Limb (tissue), 2 donors: Measurements from ENCODE around the gene KMT5B.

Source experiments
- DNase-seq, 2 donors: peaks; one replicate each; pipeline ENCODE4 v3.0.0-alpha.2; 2016; ENCODE audit errors: extremely low spot score in 2 of 2

The KMT5B gene

DNA sequence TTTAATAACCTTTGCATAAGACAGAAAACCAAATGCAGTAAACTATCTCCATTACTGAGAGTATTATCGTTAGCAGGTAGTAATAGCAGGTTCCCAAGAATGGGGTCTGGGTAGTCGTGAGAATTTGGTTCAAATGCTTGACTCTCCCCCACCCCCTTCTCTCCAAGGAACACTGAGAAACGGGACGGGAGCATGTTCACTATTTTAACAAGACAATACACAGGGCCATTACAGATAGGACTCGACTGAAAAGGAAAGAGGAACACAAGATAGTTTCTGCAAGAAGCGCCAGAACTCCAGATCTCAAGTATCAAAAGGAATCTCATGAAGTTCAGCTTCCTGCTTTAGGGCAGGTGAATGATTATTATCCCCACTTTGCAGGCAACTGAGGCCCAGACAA lies 27.0 kb downstream of the KMT5B start:
- DNase-seq: no peak

DNA sequence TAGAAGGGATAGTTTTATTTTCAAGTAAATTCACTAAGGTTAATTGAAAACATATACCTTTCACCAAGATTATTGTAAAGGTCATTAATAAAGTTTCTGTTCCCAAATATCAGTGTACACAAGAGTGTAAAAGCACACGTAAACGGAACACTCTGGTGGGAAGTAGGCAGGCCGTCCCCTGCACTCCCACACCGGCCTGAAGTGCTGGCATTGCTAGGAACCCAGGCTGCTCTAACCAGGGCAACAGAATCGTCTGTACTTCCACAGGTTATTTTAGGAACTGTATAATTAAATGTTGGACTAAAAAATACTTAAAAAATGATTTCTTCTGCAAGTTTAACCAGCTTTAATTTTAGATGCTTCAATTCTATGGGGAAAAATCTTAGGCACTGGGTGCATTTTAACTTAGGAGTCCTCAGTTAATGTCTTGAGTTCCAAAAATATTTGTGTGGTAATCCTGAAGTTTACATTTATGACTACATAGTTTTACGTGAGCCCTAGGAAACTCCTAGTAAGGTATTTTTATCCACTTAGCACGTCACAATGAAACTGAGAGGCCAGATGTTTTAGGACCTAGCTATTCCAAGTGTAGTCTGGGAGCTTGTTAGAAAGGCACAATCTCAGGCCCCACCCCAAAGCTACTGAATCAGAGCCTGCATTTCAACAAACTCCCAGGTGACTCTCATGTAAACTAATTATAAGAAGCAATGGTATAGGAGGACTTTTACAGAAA lies 31.2 kb downstream of the KMT5B start:
- no peak for DNase-seq

DNA sequence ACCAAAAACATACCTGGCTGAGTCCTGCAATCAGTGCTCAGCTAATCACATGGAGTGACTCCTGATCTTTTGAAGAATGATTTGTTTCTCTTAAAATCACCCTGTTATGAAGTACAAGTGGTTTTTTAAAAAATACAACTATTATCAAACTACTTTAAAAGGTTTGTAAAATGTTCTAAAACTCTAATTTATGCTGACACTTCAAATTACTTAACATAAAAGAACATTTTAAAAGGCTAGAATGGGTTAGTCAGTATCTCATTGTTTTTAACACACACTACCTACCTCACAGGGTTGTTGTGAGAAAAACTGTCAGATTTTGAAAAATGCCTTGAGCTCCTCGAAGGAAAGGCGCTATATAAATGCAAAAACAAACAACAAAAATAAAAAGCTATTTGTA lies 33.2 kb downstream of the KMT5B start:
- no peak for DNase-seq

DNA sequence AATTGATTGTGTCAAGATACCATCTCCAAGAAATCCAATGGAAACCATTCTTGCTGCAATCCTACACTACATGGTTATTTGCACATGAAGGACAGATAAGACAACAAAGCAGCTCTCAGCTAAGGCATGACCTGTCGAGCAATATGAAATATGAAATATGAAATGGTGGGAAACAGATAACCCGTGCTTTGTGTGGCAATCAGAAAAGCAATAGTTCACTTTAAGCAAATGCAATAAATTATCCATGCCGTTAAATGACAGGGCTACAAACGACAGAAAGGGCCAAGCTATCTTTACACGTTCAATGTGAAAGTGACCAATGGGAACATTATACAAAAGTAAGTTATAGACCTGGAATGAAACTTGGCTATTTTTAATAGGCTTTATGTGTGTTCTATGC lies 35.2 kb downstream of the KMT5B start:
- no peak for DNase-seq

DNA sequence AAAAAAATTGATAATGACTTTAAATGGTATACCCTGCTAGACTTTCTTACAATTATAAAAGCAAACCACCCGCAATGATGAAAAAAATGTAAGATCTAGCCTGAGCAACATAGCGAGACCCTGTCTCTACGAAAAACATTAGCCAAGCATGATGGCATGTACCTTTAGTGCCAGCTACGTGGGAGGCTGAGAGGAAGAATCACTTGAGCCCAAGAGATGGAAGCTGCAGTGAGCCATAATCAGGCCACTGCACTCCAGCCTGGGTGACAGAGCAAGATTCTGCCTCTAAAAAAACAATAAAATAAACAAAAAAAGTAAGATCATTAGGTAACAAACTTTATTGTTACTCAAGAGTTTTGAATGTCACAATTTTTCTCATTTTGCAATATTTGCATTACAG lies 39.2 kb downstream of the KMT5B start:
- no peak for DNase-seq

DNA sequence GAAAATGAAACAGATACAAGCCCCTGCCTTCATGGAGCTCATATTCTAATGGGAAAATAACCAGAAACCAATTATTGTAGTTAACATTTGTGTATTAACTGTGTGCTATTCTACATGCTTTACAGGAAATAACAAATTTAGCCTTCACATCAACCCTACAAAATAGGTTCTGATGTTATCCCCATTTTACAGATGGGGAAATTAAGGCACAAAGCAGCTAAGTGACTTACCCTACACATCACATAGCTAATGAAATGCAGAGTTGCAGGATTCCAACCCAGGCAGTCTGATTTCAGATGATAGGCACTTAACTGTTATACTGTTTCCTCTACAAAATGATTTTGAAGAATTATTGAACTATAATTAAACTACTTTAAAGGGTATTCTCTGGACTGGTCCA lies 43.7 kb downstream of the KMT5B start:
- no peak for DNase-seq

DNA sequence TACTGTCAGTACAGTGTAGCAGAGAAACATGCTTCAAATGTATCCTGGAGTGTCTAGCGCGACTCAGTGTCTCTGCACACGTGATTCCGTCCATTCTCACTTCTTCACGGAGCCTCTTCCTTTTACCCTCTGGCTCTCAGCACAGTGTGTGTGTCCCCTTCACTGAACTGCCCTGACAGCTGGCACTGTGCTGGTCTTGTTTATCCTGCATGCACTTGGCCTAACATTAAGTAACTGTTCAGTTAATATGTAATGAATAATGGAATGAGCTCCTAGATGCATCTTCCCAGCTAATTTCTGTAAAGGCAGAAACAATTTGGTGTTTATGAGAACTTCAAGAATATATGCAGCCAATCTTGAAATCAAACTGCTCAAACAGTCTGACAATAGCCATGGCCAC lies 44.4 kb downstream of the KMT5B start:
- no peak for DNase-seq

DNA sequence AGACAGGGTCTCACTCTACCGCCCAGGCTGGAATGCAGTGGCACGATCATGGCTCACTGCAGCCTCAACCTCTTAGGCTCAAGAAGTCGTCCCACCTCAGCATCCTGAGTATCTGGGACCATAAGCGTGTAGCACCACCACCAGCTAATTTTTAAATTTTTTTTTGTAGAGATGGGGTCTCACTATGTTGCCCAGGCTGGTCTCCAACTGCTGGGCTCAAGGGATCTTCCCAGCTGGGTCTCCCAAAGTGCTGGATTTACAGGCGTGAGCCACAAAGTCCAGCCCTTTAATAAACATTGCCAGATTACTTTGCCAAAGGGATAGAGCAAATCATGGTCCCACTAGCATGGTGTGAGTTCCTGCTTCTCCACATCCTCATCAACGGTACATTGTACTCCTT lies 45.6 kb downstream of the KMT5B start:
- DNase-seq: no peak

DNA sequence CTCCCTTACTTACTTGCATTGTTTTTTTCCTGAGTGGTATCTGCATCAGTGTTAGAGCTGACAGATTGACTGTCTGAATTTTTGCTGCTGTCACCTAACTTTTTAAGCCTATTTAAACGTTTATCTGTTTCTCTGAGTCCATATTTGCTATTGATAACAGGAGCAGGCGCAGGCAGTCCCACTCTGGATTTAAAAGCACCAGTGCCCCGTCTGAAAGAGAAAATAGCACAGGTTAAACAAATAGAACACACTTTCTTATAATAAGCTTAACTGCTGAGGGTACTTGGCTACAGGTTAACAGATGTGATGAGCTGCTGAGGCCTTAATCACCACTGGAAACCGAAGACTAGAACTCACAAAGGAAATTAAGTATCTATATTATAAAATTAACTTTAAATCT lies 46.1 kb downstream of the KMT5B start:
- DNase-seq: no peak

DNA sequence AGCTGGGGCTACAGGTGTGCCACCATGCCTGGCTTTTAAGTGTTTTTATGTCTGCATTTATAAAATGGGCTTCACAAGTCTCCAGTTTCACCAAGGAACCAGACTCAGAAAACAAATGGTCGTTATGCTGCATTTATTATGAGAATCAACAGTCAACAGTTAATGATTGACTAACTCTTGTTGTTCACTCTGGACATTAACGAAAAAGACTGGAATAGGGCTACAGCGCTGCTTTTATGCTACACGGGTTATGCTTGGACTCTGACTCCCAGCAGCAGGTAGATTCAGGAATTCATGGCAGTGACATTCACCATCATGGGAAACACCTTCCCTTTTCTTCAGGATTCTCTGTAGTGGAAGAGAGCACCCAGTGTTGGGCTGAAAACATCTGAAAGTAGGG lies 47.5 kb downstream of the KMT5B start:
- no peak for DNase-seq

DNA sequence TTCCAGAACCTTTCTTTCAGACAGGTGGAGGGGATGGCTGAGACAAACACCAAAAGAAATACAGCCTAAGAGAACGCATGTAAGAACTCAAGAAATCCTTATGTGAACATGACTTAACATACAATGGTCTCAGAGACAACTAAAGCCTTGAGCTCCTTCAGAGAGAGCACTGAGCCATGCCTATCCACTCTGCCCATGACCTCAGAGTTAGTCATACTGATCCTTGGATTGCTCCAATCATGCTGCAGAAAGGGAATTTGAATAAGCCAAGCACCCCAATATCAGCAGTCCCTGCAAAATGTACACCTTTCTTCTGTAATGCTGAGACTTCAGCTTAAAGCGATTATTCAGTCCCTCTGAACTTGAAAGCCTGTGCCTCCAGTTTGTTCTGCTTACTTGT lies 48.7 kb downstream of the KMT5B start:
- no peak for DNase-seq

DNA sequence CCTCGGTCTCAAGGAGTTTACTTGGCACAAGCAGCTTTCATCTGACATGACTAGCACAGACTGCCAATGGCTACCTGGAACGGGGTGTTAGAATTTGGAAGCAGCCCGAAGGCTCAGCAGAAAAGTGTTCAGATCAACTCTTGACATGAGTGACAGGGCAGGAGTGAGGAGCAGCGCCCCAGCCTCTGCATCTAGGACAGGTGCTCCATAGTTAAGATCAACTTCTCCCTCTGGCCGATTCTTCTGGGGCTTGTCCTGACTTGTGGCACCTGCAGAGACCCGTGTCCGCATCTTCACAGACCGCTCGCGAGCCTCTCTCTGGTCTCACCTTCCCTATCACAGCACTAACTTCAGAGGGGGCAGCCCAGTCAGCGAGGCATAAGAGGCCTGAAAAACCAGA lies 49.4 kb downstream of the KMT5B start:
- DNase-seq: no peak

DNA sequence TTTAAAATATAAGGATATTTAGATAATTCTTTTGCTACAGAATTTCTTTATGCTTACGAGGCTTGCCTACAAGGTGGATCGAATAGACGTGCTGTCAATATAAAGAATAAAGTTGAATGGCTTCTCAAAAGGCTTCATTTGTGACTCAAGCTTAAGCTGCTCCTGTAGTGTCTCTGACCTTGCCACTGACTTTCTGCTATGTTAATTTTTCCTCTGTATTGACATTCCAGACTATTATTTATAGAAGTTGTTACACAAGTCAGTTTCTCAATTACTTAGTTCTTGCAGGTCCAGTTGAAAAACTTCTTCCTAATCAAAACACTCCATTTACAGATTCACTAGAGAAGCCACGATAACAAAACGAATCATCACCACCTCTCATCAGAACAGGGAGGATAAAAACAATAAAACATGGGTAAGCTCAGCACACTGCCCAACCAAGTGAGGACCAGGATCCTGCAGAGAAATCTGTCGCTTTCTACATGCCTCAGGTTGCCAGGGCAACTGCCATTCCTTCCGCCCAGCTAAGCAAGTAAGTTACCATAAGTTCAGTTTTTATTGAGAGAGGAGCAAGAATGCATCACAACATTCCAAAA lies 52.9 kb downstream of the KMT5B start:
- DNase-seq: no peak

DNA sequence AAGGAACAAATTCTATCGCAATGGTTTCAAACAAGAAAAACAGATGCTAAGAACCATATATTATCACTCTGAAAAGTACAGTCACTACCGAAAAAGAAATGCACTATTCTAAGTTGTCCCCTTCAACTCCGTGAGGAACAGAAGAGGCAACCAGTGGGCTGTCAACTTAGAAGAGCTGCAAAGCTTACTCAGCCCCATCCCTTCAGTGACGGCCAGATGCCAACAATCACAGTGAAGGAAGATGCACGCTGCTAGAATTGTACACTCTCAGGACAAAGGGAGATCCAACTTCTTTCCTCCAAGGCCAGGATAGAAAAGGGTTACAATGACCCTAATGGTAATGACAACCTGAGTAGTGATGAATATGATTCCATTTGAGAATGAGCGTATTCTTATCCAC lies 53.4 kb downstream of the KMT5B start:
- no peak for DNase-seq

DNA sequence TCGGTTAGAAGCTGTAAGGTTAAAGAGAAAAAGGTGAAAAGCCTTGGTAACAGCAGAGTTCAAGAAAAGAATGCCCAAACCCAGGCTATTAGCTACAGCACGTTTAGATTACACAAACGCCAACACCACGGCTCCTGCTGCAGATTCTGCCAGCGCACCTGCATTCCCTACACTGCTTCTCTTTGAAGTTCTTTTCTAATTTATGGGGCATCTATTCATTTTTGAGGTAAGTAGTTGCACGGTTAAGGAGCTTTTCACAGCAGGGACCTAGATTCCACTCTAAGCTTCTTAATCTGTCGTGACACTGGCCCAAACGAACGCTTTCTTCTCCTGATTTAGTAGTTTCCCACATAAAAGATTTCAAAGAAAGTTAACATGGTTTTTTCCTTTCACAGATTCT lies 53.9 kb downstream of the KMT5B start:
- no peak for DNase-seq

DNA sequence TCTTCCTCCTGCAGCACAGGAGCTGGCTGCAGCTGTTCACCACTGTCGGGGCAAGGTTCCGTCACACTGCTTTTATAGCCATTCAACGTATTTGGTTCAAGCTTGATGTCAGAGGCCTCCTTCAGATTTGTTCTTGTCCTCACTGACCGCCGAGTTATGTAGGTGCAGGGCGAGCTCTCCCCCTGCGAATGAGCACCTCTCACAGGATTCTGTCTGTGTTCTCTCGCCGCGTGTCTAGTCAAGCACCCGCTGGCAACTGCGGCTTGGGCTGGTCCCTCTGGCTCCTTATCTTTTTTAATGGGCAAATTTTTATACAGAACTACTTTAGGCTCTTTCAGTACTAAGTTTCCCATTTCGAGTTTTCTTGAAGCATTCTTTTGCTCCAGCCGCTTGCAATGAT lies 54.5 kb downstream of the KMT5B start:
- DNase-seq: no peak

DNA sequence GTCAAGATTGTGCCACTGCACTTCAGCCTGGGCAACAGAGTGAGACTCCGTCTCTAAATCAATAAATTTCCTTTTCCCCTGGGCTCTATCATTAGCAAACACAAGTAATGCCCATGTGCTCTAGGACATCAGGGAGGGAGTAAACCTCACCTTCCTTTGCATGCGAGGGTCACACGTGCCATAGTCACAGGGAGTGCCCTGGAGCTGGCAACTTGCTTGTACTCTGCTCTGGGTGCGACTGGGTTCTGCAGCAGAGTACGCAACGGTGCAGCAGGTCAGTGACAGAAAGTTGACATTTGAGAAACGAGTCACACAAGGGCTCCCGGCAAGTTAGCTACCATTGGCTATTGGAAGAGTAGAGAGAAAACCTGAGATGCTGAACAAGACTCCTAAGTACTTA lies 59.4 kb downstream of the KMT5B start:
- no peak for DNase-seq

DNA sequence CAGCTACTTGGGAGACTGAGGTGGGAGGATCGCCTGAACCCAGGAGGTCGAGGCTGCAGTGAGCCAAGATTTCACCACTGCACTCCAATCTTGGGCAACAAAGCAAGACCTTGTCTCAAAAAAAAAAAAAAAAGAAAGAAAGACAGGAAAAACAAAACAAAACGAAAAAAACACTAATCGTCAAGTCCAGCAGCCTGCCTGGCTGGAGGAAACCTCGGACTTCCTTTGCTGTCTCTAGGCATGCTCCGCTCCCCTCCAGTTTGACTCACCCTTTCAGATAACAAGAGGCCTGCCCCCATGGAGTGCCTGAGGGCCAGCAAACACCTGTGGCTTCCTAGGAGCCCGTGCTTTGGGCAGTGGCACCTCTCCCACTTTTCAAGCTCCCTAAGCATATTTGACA lies 63.1 kb downstream of the KMT5B start:
- DNase-seq: no peak

DNA sequence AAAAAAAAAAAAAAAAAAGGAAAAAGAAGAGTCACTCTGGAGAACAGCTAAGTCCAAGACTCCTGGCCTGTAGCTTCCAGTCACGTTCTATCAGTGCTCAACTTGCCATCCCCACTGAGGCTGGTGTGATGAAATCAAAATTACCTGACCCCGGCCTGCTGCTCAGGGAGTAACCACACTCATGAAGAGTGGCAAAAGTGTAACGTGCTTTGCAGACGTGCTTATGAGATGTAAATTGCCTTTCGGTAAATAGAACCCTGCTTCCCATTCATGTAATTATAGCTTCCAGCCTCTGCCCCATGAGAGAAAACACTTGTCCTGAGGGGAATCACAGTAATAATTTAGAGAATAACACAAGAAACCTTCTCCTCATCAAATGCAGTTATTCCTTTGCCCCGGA lies 63.7 kb downstream of the KMT5B start:
- DNase-seq: no peak

DNA sequence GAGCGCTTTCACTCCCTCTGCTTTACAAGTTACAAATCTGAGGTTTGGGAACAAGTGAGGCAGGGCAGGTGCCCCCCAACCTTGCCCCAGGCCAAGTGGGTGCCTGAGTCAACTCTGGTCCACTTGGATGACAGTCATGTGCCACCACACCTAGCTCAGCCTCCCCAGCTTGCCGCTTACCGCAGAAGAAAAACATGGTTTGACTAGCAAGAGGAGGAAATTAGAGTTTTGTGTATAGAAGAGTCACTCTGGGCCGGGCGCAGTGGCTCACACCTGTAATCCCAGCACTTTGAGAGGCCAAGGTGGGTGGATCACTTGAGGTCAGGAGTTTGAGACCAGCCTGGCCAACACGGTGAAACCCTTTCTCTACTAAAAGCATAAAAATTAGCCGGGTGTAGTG lies 64.2 kb downstream of the KMT5B start:
- DNase-seq: no peak

DNA sequence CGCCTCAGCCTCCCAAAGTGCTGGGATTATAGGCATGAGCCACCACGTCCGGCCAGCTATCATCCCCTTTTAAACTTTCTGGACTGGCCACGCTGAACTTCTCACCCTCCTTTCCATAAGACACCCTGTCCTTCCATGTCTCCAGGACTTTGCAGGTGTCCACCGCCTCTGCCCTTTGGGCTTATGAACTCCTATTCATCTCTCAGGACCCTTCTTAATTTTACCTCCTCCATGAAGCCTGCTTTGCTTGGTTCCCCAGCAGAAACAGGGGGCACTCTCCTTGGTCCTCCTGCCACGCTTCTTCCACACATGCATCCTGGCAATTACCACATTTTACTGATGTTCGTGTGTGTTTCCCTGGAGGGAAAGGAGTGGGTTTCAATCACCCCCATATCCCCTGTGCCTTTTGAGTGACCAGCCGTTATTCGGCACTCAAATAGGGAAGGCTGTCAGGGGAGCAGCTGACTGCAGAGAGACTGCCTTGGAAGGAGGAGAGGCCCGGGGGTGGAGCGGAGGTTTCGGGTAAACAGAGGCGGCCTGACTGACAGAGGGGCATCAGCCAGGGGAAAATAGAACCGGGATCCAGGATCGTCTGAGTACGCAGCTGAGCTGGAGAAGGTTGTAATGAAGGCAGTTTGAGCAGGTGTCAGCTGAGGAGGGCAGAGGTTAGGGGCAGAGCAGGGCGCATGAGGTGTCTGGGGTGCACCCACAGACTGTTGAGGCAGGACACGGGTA lies 64.9 kb downstream of the KMT5B start:
- no peak for DNase-seq

DNA sequence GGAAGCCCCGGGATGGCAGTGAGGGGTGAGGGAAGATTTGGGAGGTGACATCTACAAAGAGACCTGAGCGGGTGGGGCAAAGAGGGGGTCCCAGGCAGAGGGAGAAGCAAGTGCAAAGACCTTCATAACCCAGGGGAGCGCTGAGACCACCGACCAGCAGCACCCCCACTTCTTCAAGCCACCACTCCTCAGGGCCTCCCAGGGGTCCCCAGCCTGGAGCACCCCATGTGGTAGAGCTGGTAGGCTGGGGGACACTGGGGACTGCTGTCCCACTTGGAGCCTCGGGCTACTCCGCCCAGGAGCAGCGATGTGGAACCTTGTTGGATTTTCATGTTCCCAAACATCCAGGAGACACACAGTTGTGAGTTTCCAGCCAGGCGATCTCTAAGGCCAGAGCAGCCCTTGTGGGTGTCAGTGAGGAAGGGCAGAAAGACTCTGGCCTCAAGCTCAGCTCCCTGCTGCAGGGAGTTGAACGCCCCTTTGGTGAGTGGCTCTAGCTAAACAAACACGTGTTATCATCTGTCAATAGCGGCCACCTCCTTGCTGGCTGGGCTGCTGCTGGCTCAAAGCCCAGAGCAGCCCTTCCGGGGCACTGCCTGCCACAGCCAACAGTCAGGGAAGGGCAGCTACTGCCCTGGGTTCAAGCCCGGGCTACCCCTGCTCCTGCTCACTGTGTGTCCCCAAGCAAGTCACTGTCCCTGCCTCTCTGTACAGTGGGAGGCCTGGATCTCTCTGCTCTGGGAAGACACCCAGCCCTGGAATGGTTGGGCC lies 66.2 kb downstream of the KMT5B start:
- no peak for DNase-seq
